ENCODE measurements around the gene FILIP1. TPM values are rescaled to one million over a fixed set of nuclear protein-coding genes. Genes with fewer than 3 reads are reported as not detected.

Gene FILIP1
- polyA plus RNA-seq, 1 of the 3 experiments (the other 2 are of a cell fraction) = 0.03 TPM

- no peaks in the 10 kb centered on the region for H3K9me3 ChIP-seq
- ChIA-PET POLR2A (no interaction called here), CTCF (no interaction called here)
- no peaks in the 10 kb centered on the region for H3K27me3 ChIP-seq (ENCODE audit: insufficient read depth)
- no peaks in the 10 kb centered on the region for H3K36me3 ChIP-seq (replicated peaks in 1 of 2; ENCODE audit: control insufficient read depth in 1 of 2, insufficient read depth in 2 of 2, low read length in 1 of 2)
- no peak overlapping the region for H3K4me3 ChIP-seq (ENCODE audit: low read depth in 2 of 2, low read length in 1 of 2)
- no peak for DNase-seq
- H3F3A ChIP-seq (replicated peaks; ENCODE audit: insufficient read depth) = no peaks in the 10 kb centered on the region
- no peaks in the 10 kb centered on the region for H3K79me2 ChIP-seq (ENCODE audit: insufficient read depth)
- TF ChIP-seq RAD21 (IDR thresholded peaks at IDR 0.05; ENCODE audit: low read length) (no peak), GATA2 (CRISPR knock-in tag; IDR thresholded peaks at IDR 0.05) (no peak), NRF1 (IDR thresholded peaks at IDR 0.05; ENCODE audit: low read depth, low read length) (no peak), RCOR1 (IDR thresholded peaks at IDR 0.05; ENCODE audit: low read length) (no peak), USF1 (IDR thresholded peaks at IDR 0.05; ENCODE audit: borderline replicate concordance, low read depth) (no peak), SMC3 (IDR thresholded peaks at IDR 0.05; ENCODE audit: low read depth, low read length) (no peak), TEAD4 (IDR thresholded peaks at IDR 0.05; ENCODE audit: borderline replicate concordance, insufficient read depth) (no peak), YY1 (IDR thresholded peaks at IDR 0.05; ENCODE audit: low read depth) (no peak), REST (IDR thresholded peaks at IDR 0.05; ENCODE audit: low read depth, low read length) (no peak), NFIC (IDR thresholded peaks at IDR 0.05; ENCODE audit: borderline replicate concordance) (no peak), USF2 (IDR thresholded peaks at IDR 0.05; ENCODE audit: borderline replicate concordance, low read depth, low read length) (no peak), RXRA (IDR thresholded peaks at IDR 0.05; ENCODE audit: borderline replicate concordance, low read depth) (no peak), MAX (IDR thresholded peaks at IDR 0.05; ENCODE audit: low read depth) (no peak), TAF1 (IDR thresholded peaks at IDR 0.05; ENCODE audit: borderline replicate concordance, low read depth, low read length) (no peak)
- peaks cover 2 to 3% of the 10 kb centered on the region in 2 experiments; a peak in 3 of 4 replicates for H3K4me1 ChIP-seq (ENCODE audit: control insufficient read depth in 1 of 2, insufficient read depth in 2 of 2, low read depth in 1 of 2, low read length in 1 of 2)
- H3K9ac ChIP-seq = no peak overlapping the region
- H3K4me2 ChIP-seq = no peak overlapping the region
- H2AFZ ChIP-seq (ENCODE audit: low read depth) = peak overlapping the region; percentile 72; the same call in 1 of the 2 replicates
- H3K9me2 ChIP-seq = no peaks in the 10 kb centered on the region
- H3K27ac ChIP-seq (ENCODE audit: low read depth in 2 of 2, low read length in 1 of 2) = no peak overlapping the region
- WGBS (ENCODE audit: low lambda C conversion rate) = 56% methylated on average over 4 of the region's 4 CpGs
- H4K20me1 ChIP-seq (ENCODE audit: insufficient read depth) = no peaks in the 10 kb centered on the region
These were observed 155.6 kb downstream of the FILIP1 start for GRCh38 chr6:75337835-75338580.
